Measurements from ENCODE around the gene STX10.

STX10 gene

GRCh38 chr19:13101590-13102415 is 48.4 kb downstream of the STX10 start:
- TF ChIP-seq, protein P1, sequence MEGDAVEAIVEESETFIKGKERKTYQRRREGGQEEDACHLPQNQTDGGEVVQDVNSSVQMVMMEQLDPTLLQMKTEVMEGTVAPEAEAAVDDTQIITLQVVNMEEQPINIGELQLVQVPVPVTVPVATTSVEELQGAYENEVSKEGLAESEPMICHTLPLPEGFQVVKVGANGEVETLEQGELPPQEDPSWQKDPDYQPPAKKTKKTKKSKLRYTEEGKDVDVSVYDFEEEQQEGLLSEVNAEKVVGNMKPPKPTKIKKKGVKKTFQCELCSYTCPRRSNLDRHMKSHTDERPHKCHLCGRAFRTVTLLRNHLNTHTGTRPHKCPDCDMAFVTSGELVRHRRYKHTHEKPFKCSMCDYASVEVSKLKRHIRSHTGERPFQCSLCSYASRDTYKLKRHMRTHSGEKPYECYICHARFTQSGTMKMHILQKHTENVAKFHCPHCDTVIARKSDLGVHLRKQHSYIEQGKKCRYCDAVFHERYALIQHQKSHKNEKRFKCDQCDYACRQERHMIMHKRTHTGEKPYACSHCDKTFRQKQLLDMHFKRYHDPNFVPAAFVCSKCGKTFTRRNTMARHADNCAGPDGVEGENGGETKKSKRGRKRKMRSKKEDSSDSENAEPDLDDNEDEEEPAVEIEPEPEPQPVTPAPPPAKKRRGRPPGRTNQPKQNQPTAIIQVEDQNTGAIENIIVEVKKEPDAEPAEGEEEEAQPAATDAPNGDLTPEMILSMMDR (conservative IDR thresholded peaks at IDR 0.05; ENCODE audit: low read depth, low read length) = no peak
- DNase-seq (ENCODE audit: low read depth) = no peak
- H3K4me3 ChIP-seq (ENCODE audit: low read length) = no peak overlapping the region

- TF ChIP-seq, protein P1 (conservative IDR thresholded peaks at IDR 0.05; ENCODE audit: low read depth, low read length) = peak; percentile 55
- no peak for DNase-seq (ENCODE audit: low read depth)
- H3K4me3 ChIP-seq (ENCODE audit: low read length) = no peak overlapping the region
These were observed 49.2 kb downstream of the STX10 start for GRCh38 chr19:13100841-13101589.

DNA sequence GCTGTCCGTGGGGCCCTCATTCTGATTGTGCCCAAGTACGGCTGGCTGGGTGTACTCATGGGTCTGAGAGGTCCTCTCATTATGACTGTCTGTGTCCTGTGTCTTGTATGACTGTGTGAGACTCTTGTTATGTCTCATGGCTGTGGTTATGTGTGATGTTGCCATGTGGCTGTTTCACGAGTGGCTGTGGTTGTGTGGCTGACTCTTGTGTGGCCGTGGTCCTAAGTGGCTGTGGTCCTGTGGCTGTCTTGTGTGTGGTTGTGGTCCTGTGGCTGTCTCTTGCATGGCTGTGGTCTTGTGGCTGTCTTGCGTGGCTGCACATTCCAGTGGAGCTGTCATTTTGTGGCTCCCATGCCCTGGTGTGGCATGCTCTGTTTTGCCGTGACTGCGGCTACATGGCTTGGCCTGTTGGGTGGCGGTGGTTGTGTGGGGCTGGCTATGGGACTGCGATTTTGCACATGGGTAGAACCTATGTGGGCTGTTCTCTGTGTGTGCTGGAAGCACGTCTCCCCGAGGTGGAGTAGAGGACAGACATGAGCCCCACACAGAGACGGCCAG is 50.1 kb downstream of the STX10 start:
- H3K4me3 ChIP-seq (ENCODE audit: low read length) = no peak overlapping the region
- TF ChIP-seq, protein P1 (conservative IDR thresholded peaks at IDR 0.05; ENCODE audit: low read depth, low read length) = no peak
- DNase-seq (ENCODE audit: low read depth) = no peak

DNA sequence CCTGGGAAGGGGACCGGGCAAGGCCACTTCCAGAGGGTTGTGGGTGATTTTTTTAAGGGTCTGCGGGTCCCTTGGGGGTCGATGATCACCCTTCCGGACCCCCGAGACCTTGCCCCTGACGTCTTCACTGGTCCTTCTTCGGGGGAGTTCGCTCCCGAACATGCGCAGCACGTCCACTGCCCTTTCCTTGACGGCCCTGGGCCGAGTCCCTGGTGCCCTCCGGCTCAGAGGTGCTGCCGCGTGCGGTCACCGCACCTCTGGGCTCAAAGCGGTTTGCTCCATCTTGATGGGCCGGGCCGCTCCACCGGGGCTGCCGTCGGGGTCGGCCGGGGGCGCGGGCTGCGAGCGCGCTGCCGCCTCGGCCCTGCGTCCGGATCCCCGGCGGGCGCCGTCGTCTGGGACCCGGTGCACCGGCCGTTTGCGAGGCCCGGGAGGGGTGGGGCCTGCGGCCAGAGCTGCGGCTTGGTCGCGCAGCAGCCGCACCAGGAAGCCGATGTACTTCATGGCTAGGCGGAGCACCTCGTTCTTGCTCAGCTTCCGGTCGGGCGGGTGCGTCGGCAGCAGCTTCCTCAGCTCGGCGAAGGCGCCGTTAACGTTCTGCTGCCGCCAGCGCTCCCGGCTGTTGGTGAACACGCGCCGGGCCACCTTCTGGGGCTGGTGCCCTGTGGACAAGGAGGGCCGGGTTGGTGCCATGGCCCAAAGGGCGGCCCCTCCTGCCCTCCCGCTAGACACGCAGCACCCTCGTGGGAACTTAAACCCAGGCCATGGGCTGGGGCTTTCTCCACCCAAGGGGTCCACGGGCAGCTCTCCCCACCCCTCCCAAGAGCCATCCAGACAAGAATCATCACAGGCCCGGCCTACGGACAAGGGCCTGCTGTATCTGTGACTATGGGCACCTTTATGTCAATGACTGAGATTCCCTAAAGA is 50.8 kb downstream of the STX10 start:
- no peak for DNase-seq (ENCODE audit: low read depth)
- no peak overlapping the region for H3K4me3 ChIP-seq (ENCODE audit: low read length)
- TF ChIP-seq, protein P1 (conservative IDR thresholded peaks at IDR 0.05; ENCODE audit: low read depth, low read length) = no peak

GRCh38 chr19:13098277-13099072 is 51.7 kb downstream of the STX10 start:
- TF ChIP-seq, protein P1 (conservative IDR thresholded peaks at IDR 0.05; ENCODE audit: low read depth, low read length) = no peak
- DNase-seq (ENCODE audit: low read depth) = no peak
- H3K4me3 ChIP-seq (ENCODE audit: low read length) = no peak overlapping the region

Data from retinal pigment epithelial cell (primary cell).